Measurements from ENCODE around the gene PDE6H.

PDE6H gene

GRCh38 chr12:14951851-14952250 is 21.0 kb upstream of the PDE6H start:
- no peak for DNase-seq (ENCODE audit: low spot score)

GRCh38 chr12:14952299-14952921 is 20.4 kb upstream of the PDE6H start:
- peak; percentile 65 for DNase-seq (ENCODE audit: low spot score)

- no peak for DNase-seq (ENCODE audit: low spot score)
Measured at GRCh38 chr12:14953752-14954151, 19.1 kb upstream of the PDE6H start.

GRCh38 chr12:14954269-14954668 is 18.6 kb upstream of the PDE6H start:
- DNase-seq (ENCODE audit: low spot score) = no peak

- DNase-seq (ENCODE audit: low spot score) = no peak
Measured at GRCh38 chr12:14956024-14956891, 16.6 kb upstream of the PDE6H start.

- DNase-seq (ENCODE audit: low spot score) = no peak
Measured at GRCh38 chr12:14956905-14957304, 15.9 kb upstream of the PDE6H start.

GRCh38 chr12:14957551-14958168 is 15.2 kb upstream of the PDE6H start:
- no peak for DNase-seq (ENCODE audit: low spot score)

GRCh38 chr12:14958361-14959125 is 14.3 kb upstream of the PDE6H start:
- DNase-seq (ENCODE audit: low spot score) = no peak

GRCh38 chr12:14959126-14959440 is 13.8 kb upstream of the PDE6H start:
- DNase-seq (ENCODE audit: low spot score) = no peak

- DNase-seq (ENCODE audit: low spot score) = no peak
Measured at GRCh38 chr12:14959463-14959862, 13.4 kb upstream of the PDE6H start.

GRCh38 chr12:14959916-14960496 is 12.8 kb upstream of the PDE6H start:
- DNase-seq (ENCODE audit: low spot score) = no peak

- no peak for DNase-seq (ENCODE audit: low spot score)
Measured at GRCh38 chr12:14960548-14961465, 12.0 kb upstream of the PDE6H start.

- no peak for DNase-seq (ENCODE audit: low spot score)
Measured at GRCh38 chr12:14961466-14962152, 11.2 kb upstream of the PDE6H start, which contains the start of gene ARHGDIB. Gene ARHGDIB (minus strand): TSS chr12:14961601. CDS start chr12:14950712, 10,889 bp downstream.

- DNase-seq (ENCODE audit: low spot score) = no peak
Measured at GRCh38 chr12:14962153-14962539, 10.7 kb upstream of the PDE6H start.

GRCh38 chr12:14962797-14963196 is 10.0 kb upstream of the PDE6H start:
- DNase-seq (ENCODE audit: low spot score) = no peak

- DNase-seq (ENCODE audit: low spot score) = no peak
Measured at GRCh38 chr12:14963520-14963919, 9.3 kb upstream of the PDE6H start.

- DNase-seq (ENCODE audit: low spot score) = no peak
Measured at GRCh38 chr12:14964406-14964805, 8.4 kb upstream of the PDE6H start.

- no peak for DNase-seq (ENCODE audit: low spot score)
Measured at GRCh38 chr12:14965221-14965620, 7.6 kb upstream of the PDE6H start.

GRCh38 chr12:14968478-14968877 is 4.4 kb upstream of the PDE6H start:
- no peak for DNase-seq (ENCODE audit: low spot score)

- peak; percentile 39 for DNase-seq (ENCODE audit: low spot score)
Measured at GRCh38 chr12:14970473-14970872, 2.4 kb upstream of the PDE6H start.

Measured in AG08396 (cell line).